Hematopoietic multipotent progenitor cell treated with erythropoietin and hydrocortisone succinate and interleukin-3 and kit ligand, for 4 days (in vitro differentiated cells): ENCODE data around the gene RFX8.

Experiments
- DNase-seq: peaks from one replicate; pipeline ENCODE4 v3.0.0-alpha.2; 2015

The RFX8 gene

GRCh38 chr2:101408925-101409324 lies 66.0 kb downstream of the RFX8 start:
- DNase-seq = no peak

GRCh38 chr2:101405351-101405899 lies 69.5 kb downstream of the RFX8 start:
- DNase-seq = peak; percentile 54

GRCh38 chr2:101403745-101404144 lies 71.2 kb downstream of the RFX8 start:
- DNase-seq = no peak

- DNase-seq = no peak
These were observed 72.3 kb downstream of the RFX8 start for GRCh38 chr2:101402630-101403029.

GRCh38 chr2:101401906-101402305 lies 73.0 kb downstream of the RFX8 start:
- no peak for DNase-seq

GRCh38 chr2:101401326-101401665 lies 73.6 kb downstream of the RFX8 start:
- peak; percentile 36 for DNase-seq

GRCh38 chr2:101400506-101401325 lies 74.2 kb downstream of the RFX8 start:
- DNase-seq = peak; percentile 53

- peak; percentile 51 for DNase-seq
These were observed 74.9 kb downstream of the RFX8 start for GRCh38 chr2:101400048-101400447.

GRCh38 chr2:101399021-101399799 lies 75.7 kb downstream of the RFX8 start:
- no peak for DNase-seq

- no peak for DNase-seq
These were observed 76.6 kb downstream of the RFX8 start for GRCh38 chr2:101398116-101398821.

GRCh38 chr2:101396316-101396717 lies 78.6 kb downstream of the RFX8 start:
- DNase-seq = no peak

GRCh38 chr2:101395545-101396315 lies 79.2 kb downstream of the RFX8 start:
- DNase-seq = no peak

GRCh38 chr2:101388232-101388631 lies 86.7 kb downstream of the RFX8 start:
- no peak for DNase-seq

- peak; percentile 79 for DNase-seq
These were observed 87.6 kb downstream of the RFX8 start, which contains the start of gene CREG2 for GRCh38 chr2:101387151-101387834. Gene CREG2, minus strand, starts transcription at chr2:101387503. Its CDS starts 46 bp downstream, at chr2:101387457.

- no peak for DNase-seq
These were observed 88.2 kb downstream of the RFX8 start for GRCh38 chr2:101386599-101387150.

GRCh38 chr2:101383016-101383541 lies 91.8 kb downstream of the RFX8 start:
- no peak for DNase-seq

GRCh38 chr2:101382442-101382841 lies 92.5 kb downstream of the RFX8 start:
- DNase-seq = no peak

GRCh38 chr2:101380376-101380775 lies 94.5 kb downstream of the RFX8 start:
- DNase-seq = no peak

GRCh38 chr2:101379091-101379490 lies 95.8 kb downstream of the RFX8 start:
- DNase-seq = no peak

- peak; percentile 54 for DNase-seq
These were observed 99.3 kb downstream of the RFX8 start for GRCh38 chr2:101375653-101376052.
